Activated naive CD4-positive, alpha-beta T cell (primary cell): ENCODE measurements around the gene HOXC9.

Experiments used
- DNase-seq, 4 experiments: peaks; one replicate each; lab custom pipeline; 2025; lab: John Stamatoyannopoulos, UW

The HOXC9 gene

DNA sequence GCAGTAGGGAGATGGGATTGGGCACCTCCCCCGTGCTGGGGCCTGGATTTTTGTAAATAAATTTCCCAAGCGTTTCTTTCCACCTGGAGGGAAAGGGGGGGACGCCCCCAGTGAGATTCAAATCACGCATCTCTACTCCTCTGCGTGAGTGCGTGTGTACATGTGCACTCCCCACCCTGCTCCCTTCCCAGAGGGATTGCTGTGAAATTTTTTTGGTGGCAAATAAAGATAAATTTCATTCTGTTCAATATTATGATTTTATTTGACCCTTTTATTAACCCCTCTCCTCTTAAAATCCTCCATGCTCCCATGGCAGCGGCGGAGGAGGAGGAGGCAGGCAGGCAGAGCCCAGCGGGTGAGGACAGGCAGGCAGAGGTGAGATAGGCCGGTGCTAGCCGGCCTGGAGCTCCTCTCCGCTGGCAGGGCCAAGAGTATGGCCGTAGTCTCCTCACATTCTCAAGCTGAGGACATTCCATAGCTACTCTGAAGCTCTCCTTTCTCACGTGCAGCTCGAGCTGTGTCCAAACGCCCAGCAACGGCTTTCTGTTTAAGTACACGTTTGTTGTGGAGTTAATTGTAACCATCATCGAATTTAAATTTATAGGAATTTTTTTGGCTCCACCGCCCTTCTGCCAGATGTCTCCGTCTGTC, 23.7 kb upstream of the HOXC9 start:
- DNase-seq = no peak

DNA sequence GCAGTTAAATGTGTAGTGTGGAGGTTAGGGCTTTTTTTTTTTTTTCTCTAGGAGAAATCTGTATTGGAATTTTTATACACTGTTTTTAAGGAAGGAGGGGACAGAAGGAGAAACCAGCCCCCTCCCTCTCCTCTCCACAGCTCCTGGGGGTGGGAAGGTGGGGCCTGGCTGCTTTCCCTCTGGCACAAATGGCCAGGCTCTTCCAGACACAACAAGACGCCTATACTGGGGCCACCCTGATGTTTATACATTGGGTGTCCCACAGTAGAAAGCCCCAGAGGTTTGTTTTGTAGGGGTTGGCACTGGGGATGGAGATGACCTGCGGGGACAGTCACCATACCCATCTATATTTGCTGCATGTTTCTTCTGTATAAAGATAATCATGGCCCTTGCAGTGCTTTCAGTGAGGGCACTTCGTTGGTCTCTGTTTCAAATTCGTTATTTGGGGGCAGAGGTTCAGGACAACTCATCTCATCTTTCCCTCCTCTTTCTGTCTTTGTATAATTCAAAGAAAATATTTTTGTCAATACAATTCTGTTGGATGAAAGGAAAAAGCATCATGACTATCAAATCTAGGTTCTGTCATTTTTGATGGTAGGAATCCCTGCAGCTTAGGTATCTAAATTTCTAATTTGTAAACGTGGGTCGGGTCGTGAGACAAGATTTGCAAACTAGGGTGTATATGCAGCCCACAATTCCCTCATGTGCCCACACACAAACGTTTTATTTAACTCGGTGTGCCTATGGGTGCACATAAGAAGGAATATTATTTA, 23.0 kb upstream of the HOXC9 start:
- no peak for DNase-seq

DNA sequence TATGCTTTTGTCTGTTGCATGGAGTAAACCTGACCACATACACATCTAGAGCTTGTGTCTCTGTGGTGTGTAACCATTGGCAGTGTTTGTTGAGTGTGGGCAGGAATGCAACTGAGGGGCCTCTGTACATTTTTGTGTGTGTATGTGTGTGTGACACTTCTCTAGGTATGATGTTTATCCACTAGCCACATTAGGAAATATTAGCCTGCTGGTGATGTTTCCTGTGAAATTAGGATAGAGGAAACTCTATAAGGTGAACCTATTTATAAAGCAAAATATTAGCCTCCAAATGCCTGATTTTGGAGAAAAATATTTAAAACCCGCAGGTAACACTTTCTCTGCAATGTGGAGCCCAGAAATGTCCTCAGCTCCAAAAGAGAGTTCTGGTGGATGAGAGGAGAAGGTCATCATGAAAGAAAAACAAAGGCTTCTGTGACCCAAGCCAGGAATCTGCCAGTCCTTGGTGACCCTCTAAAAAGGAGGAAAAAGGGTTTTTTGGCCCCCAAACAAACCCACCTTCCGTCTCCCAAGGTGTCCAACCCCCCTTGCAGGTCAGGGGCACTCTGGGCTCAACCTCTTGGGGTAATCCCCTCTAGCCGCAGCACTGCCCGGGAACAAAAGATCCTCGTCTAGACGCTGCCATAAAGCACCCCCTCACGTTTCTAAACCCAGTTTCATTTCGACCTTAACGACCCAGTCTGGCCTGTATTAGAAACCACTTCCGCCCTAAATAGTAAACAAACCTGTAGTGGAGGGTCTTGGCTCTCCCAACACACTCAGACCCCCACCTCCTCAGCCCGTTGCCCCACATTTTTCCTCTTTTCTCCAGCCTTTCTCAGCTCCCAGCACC, 22.1 kb upstream of the HOXC9 start:
- no peak for DNase-seq

DNA sequence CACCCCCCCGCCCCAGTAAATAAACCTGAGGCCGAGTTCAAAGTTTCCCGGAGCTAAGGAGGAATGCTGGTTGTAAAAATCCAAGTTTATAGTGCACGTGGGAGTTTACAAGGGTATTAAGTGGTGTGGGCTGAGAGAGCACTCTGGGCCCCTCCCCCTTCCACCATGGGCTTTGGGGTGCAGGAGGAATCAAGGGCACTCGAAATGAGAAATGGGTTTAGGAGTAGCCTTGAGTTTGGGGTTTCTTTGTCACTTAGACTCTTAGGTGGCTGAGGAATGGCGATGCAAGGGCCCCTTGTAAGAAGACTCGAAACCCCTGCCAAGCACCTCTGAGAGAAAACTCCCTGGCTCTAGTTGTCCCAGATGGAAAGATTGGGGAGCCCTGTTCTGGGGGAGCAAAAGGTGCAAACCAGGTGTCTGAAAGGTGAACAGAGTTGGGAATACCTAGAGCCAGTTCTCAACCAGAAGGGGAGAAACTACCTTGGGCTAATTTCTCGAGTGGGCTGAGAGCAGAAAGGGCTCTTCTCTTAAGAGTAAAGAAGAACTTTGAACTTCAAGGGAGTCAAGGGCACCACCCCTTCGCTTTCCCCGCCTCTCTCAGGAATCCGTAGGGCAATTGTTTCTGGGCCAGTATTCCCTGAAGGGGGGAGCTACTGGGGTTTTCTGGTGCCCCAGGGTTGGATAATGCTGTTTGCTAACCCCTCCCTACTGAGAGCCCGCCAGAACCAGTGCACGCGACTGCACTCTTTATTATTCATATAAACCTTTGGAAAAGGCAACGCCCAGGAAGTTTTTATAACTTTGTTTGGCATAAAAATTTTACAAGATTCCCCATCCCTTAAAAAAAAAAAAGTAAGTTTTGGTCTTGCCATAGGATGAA, 21.2 kb upstream of the HOXC9 start:
- no peak for DNase-seq

DNA sequence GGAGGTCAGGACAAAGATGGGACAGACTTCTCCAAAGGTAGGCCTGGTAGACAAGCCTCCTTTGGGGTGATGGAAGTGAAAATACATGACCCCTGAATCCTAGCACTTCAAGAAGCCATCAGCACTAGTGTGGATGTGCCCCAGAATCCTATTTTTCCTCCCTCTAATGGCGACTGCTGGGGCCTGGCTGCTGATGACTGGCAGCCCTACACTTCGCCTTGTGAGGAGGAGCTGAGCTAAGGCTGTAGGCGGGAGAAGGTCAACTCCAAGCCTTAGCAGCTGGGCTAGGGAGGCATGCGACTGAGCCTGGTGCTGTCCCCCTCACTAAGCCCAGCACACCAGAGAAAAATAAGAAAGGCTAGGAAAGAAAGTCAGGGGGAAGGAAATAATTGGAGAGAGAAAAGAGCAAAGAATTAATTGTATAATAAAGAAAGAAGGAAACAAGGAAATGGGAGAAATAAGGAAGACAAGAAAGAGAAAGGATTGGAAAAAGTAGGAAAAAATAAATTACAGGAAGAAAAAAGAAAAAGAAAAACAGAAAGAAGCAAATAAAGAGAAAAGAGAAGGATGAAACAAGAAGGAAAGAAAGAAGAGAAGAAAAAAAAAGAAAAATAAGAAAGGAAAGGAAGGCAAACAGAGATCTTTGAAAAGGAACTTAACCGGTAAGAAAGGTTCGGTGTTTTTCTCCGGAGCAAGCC, 19.7 kb upstream of the HOXC9 start:
- no peak for DNase-seq

DNA sequence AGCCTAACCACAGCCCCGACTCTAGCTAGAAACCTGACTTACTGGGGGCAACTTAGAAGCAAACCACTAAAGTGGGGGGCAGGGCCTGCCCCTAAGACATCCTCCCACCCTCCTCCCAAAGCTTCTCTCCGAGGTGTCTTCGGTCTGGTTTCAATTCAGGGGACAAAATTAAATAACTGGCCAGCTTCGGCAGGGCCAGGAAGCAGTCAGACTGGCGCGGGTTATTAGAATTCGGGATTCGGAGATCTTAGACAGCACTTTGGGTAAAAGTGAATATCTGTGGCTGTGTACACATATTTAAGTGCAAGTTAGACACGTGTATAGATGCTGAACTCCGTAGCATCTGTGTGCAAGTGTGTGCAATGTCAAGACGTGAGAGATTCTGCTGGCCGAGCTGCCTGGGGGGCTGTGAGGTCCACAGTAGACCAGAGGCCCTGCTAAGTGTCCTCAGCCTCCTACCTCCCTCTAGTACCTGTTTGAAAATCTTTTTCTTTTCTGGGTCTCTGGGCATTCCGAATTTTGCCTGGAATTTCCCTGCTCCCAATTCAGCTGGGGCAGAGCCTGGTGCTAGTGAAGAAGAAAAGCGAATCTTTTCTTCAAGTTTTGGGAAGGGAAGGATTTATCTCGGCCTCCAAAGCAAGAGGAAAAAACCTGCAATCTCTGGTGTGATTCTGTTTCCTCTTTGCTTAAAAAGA, 19.0 kb upstream of the HOXC9 start:
- DNase-seq = no peak

DNA sequence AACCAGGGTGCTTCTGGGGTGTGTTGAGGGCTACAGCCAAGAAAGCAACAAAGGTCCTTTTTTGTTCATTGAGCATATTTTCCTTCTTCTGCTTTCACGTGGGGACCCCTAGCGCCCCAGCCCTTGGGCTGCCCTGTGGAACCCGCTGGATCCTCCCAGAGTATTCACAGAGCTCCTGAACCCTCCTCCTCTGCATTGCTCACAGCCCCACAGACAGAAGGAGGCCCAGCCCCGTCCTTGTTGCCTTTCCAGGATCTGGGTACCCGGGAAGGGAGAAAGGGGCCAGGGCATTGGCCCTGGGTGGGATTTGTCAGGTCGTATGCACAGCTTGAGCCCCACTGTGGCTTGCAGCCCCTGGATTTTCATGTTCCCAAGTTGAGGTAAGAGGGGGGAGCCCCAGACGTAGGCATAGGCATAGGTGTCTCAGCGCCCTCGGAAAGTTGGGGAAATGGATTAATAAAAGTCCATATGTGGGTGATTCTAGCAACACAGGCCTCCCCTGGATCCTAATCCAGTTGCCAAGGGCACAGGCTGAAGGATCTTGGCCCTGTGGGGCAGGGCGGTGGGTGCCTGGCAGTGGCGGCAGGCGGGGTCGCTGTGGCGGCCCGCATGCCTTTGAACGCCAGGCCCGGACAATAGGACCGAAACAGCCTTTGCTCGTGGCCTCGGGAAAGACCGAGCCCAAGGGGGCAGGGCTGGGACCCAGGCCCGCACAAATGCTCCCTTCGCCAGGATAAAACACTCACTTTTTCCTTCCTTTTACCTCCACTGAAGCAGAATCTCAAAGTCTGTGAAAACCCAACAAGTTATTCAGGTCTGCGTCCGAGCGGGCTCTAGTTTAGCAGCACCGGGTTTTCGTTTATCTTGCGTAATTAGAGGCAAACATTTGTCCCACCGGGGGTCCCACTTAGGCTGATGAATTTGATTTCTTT, 18.1 kb upstream of the HOXC9 start:
- DNase-seq = no peak

DNA sequence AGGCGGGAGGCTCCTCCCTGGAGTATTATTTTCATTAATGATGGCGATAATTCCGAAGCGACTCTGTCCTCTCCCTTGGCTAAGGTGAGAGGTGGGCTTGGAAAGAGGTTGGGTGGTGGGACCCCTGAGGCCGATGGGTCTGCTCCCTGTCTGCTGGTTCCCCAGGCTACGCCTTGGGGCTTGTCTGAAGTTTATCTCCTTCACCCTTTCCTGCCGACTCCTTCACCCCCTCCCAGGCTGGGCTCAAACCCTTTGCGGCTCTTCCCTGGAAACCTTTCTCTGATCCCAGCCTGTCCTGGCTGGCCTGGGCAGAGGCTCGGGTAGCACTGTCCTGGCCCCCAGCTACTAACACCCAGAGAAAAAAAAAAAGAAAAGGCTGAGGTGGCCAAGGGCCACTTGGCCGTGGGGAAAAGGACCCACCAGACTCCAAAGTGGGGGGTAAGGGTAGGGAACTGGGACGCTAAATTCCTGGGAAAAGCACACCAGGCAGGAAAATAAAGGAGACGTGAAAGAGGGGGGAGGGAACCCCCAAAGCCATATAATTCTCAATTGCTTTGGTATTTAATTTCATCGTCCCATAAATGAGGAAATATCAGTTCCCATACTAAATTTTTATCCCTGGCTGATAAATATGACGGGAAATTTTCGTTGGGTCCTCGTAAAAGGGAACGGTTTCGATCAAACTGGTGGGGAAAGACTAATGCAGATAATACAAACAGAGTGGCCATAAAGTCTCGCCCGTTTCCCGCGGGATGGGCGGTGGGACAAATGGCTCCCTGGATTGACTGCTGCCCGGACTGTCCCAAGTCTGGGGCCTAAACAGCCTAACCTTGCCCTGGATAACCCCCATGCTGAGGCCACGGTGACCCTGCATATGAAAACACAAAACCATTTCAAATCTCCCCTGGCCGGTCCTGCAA, 17.1 kb upstream of the HOXC9 start:
- no peak for DNase-seq

DNA sequence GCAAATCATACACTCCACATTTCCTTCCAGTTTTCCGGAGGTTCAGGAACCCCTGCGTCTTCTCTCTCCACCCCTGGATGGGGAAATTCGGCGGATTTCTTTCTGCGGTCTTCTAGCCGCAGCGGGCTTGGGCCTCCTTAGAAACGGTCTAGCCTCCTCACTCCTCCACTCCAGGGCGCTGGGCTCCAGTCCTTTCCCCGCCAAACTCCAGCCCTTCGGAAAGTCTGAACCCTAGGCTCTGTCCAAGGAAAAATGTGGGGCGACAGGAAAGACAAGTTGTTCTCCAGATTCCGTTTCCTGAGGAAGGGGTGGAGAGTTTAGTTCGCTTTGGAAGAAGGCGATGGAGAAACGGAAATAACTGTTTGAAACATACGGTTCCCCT, 16.4 kb upstream of the HOXC9 start:
- DNase-seq = no peak

DNA sequence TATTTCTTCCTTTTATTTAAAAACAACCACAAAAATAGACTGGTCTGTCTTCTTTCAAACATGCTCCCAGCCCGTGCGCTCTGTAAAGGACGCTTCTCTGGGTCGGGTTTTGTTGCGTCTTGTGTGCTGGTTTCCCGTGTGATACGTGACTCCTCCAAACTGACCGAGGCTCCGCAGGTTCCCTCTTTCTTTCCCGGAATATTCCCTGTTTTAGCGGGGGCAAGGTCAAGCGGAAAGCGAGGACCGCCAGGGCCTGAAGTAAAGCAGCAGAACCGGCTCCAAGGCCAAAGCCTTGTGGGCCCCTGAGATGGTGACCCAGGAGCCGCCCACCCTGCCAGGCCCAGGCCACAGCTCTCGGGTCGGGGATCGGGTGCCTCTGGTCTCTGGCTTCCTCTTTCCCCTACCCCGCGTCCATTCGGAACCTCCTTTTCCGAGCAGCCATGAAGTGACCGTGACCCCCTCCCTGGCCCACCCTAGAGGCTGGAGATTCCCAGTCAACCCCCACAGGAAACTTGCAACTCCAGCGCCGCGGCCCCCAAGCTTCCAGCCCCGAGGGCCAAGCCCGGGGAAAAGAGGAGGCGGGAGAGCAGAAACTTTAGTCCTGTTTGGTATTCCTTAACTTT, 15.9 kb upstream of the HOXC9 start:
- no peak for DNase-seq

DNA sequence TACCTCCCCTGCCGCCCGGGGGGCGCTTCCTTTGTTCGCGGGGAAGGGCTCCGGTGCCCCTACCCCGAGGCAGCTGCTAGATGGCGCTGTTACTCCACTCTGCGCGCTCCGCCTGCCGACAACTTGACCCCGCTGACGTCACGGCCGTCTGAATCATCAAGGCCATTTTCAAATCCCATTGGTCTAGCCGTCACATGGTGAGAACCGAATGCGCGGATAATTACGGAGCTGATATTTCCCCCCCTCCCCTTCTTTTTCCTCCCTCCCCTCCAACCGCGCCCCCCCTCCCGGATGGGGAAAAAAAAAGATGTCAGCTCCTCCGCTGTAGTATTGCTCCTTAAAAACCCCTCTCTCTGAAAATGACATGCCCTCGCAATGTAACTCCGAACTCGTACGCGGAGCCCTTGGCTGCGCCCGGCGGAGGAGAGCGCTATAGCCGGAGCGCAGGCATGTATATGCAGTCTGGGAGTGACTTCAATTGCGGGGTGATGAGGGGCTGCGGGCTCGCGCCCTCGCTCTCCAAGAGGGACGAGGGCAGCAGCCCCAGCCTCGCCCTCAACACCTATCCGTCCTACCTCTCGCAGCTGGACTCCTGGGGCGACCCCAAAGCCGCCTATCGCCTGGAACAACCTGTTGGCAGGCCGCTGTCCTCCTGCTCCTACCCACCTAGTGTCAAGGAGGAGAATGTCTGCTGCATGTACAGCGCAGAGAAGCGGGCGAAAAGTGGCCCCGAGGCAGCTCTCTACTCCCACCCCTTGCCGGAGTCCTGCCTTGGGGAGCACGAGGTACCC, 14.9 kb upstream of the HOXC9 start, which contains the start of gene HOXC10:
Gene HOXC10 (plus strand): TSS at position 246 of the 791 bp plus-strand sequence. CDS start 114 bp downstream, at position 360.
- DNase-seq = peak in 2 of 4 experiments; percentile 30 to 50

DNA sequence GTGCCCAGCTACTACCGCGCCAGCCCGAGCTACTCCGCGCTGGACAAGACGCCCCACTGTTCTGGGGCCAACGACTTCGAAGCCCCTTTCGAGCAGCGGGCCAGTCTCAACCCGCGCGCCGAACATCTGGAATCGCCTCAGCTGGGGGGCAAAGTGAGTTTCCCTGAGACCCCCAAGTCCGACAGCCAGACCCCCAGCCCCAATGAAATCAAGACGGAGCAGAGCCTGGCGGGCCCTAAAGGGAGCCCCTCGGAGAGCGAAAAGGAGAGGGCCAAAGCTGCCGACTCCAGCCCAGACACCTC, 14.3 kb upstream of the HOXC9 start:
- no peak for DNase-seq

DNA sequence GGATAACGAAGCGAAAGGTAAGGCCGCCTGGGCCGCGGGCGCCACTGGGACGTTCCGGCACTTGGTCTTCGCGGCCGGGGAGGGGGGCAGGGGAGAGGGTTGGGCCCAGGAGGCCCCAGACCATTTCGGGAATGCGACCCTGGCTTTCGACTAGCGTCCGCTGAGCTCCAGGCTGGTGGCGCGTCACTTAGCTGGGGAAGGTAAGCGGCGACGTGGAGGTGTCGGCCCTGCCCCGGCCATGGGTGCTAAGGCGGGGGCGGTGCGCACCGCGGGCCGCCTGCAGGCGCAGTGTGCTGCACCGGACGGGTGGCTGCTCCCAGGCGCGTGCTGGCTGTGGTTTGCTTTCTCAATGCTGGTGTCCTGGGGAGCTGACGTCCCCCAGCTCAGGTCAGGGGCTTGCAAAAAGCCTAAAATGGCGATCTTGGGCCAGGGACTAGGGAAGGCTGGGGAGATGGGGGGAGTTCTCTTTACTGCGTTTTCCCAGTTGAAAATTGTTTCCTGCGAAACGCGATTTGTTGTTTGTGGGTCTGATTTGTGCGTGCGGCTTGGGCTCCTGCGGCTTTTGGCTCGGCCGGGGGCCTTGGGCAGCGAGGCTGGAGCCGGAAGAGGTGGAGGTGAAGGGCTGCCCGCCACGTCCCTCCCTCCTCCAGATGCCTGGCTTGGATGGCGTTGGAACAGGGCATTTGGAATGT, 13.8 kb upstream of the HOXC9 start:
- no peak for DNase-seq

DNA sequence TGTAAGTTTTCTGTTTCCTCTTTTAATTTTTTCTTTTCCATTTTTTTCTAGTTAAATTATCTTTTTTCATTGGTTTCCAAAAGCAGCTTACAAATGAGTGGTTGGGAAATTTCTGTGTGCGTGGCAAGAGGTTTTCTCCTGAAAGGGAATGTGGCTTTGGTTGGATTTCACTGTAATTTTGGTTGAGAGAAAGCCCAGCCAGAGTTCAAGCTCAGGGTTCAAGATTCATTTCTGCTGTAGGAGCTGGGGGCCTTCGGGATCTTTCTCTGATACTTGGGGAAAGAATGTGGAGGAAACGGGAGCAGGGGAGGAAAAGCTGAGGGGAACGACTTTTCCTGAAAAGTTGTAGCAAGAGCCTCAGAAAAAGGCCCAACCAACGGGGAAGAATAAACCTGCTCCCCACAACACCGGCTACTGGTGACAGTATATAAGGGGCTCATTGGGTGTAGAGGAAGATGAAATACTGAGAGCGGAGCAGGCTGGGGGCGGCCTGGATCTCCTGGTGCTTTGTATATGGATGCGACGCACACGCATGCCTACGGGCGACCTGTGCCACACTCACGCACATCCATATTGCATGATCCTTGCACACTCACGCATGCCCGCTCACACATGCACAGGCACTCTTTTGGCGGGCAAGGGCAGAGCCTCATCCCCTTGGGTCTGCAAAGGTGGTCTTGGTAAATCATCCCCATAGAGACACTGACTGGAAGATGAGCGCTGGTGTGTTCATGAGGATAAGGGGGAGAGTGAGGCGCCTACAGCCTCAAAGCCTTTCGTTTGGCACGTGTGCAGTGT, 13.1 kb upstream of the HOXC9 start:
- DNase-seq = no peak

DNA sequence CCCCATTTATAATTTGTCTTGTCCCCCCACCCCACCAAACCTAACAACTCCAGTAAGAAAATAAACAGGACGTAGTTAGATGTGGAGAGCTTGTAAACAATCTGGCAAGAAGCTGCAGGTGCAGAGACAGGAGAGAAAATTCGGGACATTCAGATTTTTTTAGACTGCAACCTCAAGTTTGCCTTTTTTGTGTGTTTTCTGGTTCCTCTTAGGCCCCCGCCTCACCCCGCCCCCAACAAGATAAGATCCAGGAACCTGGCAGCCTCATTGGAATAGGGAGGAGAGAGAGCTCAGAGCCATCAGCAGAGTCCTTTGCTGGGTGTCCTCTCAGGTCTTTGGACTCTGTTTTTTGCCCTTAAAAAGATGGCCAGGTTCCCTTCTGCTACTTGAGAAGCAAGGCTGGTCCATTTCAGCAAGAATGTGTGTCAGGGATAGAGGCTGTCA, 12.2 kb upstream of the HOXC9 start:
- no peak for DNase-seq
